ENCODE results near the gene TTLL11.

DNA sequence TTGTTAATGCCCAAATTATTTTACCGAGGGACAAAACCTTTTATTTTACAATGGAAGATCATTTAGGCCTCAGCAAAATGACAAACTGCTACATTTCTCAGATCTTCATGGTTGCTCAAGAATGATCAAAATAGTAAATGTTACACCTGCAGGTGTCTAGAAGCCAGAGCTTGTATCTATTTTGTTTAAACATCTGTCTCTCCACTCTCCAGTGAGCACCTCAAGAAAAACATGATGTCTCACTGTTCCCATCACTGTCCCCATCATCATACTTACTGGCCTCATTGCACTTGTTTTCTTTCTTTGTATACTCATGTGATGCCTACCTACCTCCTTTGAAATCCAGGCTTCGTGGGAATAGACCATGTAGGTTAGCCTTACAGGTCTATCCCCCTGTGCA lies 149.6 kb downstream of the TTLL11 start:
- TF ChIP-seq, protein P1, sequence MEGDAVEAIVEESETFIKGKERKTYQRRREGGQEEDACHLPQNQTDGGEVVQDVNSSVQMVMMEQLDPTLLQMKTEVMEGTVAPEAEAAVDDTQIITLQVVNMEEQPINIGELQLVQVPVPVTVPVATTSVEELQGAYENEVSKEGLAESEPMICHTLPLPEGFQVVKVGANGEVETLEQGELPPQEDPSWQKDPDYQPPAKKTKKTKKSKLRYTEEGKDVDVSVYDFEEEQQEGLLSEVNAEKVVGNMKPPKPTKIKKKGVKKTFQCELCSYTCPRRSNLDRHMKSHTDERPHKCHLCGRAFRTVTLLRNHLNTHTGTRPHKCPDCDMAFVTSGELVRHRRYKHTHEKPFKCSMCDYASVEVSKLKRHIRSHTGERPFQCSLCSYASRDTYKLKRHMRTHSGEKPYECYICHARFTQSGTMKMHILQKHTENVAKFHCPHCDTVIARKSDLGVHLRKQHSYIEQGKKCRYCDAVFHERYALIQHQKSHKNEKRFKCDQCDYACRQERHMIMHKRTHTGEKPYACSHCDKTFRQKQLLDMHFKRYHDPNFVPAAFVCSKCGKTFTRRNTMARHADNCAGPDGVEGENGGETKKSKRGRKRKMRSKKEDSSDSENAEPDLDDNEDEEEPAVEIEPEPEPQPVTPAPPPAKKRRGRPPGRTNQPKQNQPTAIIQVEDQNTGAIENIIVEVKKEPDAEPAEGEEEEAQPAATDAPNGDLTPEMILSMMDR (IDR thresholded peaks at IDR 0.05), result no peak
- no peak for TF ChIP-seq EP300 (IDR thresholded peaks at IDR 0.05)

Measured in suprapubic skin (tissue), 3 donors.